Ectodermal cell (in vitro differentiated cells): Measurements from ENCODE around the gene HECTD4.
"Not testable (repeated sequence)": the region's sequence is repeated elsewhere in the genome, so short reads cannot be mapped to it uniquely, and the experiment has no call there.

Source experiments
- H3K27ac ChIP-seq: 2 replicates; pipeline ENCODE4 v1.7.0; 2013; ENCODE audit warnings: mild to moderate bottlenecking, low read depth, low read length; ENCODE audit not compliant: insufficient read depth, poor library complexity, severe bottlenecking
- H3K27me3 ChIP-seq: 2 replicates; pipeline ENCODE4 v1.7.0; 2013; ENCODE audit warnings: mild to moderate bottlenecking, low read length; ENCODE audit not compliant: insufficient read depth, control insufficient read depth, poor library complexity, severe bottlenecking
- H3K36me3 ChIP-seq: one replicate; pipeline ENCODE4 v1.7.0; 2013; ENCODE audit warnings: low read length; ENCODE audit not compliant: control insufficient read depth, insufficient read depth
- H3K4me1 ChIP-seq: one replicate; pipeline ENCODE4 v1.7.0; 2013; ENCODE audit warnings: low read length; ENCODE audit not compliant: control insufficient read depth, insufficient read depth
- H3K4me3 ChIP-seq: 2 replicates; pipeline ENCODE4 v1.7.0; 2013; ENCODE audit warnings: low read depth, low read length, control low read depth; ENCODE audit not compliant: insufficient read depth
- H3K9me3 ChIP-seq: 2 replicates; pipeline ENCODE4 v1.7.0; 2013; ENCODE audit warnings: mild to moderate bottlenecking, low read length, moderate library complexity; ENCODE audit not compliant: control insufficient read depth
- WGBS, 2 experiments: methylation state at CpG; one replicate each; pipeline ENCODE4 v1.1.7; 2013; ENCODE audit warnings: missing lambda C conversion rate in 2 of 2; 5-methylcytosine and 5-hydroxymethylcytosine counted together

HECTD4 gene

GRCh38 chr12:112419297-112420133, 37.3 kb upstream of the HECTD4 start:
- Histone ChIP-seq H3K36me3 (no peaks in the 10 kb centered on the region), H3K27ac (peak overlapping the region; percentile 85), H3K9me3 (no peaks in the 10 kb centered on the region), H3K4me1 (no peaks in the 10 kb centered on the region), H3K4me3 (peak overlapping the region; percentile 97), H3K27me3 (no peaks in the 10 kb centered on the region)
- WGBS, 2 experiments = 5 to 10% methylated on average over 27 to 31 of the region's 31 CpGs

GRCh38 chr12:112418608-112419296, 36.5 kb upstream of the HECTD4 start, which contains the start of gene PTPN11:
Gene PTPN11, plus strand, starts transcription at chr12:112418947. Its CDS starts 165 bp downstream, at chr12:112419112.
- Histone ChIP-seq H3K4me3 (peak within 1 kb of the TSS; percentile 97), H3K36me3 (no peaks in the 10 kb centered on the region), H3K27ac (peak within 1 kb of the TSS; percentile 85), H3K27me3 (no peaks in the 10 kb centered on the region), H3K9me3 (no peaks in the 10 kb centered on the region), H3K4me1 (no peaks in the 10 kb centered on the region)
- 0% methylated on average over 89 of the region's 89 CpGs for WGBS, 2 experiments

- Histone ChIP-seq H3K27me3 (no peaks in the 10 kb centered on the region), H3K9me3 (no peaks in the 10 kb centered on the region), H3K4me1 (no peaks in the 10 kb centered on the region), H3K4me3 (peak overlapping the region; percentile 97), H3K36me3 (no peaks in the 10 kb centered on the region), H3K27ac (peak overlapping the region; percentile 85)
- 8% methylated on average over 18 of the region's 18 CpGs for WGBS, 2 experiments
These were observed 36.0 kb upstream of the HECTD4 start for GRCh38 chr12:112418273-112418607.

- H3K9me3 ChIP-seq, H3K4me1 ChIP-seq, H3K27me3 ChIP-seq, H3K36me3 ChIP-seq, H3K4me3 ChIP-seq, H3K27ac ChIP-seq: not testable (repeated sequence)
- 80 to 92% methylated on average over 4 of the region's 4 CpGs for WGBS, 2 experiments
These were observed 33.2 kb upstream of the HECTD4 start for GRCh38 chr12:112415457-112415856.

GRCh38 chr12:112413855-112414625, 31.8 kb upstream of the HECTD4 start:
- 60 to 78% methylated on average over 2 of the region's 2 CpGs for WGBS, 2 experiments

DNA sequence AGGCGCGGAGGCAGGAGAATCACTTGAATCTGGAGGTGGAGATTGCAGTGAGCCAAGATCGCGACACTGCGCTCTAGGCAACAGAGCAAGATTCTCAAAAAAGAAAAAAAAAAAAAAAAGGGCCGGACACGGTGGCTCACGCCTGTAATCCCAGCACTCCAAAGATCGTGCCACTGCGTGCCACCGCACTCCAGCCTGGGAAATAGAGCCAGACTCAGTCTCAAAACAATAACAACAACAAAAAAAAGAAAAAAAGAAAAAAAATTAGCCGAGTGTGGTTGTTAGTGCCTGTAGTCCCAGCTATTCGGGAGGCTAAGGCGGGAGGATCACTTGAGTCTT, 27.6 kb upstream of the HECTD4 start:
- 92 to 98% methylated on average over 9 to 13 of the region's 14 CpGs for WGBS, 2 experiments
- H3K27me3 ChIP-seq = no peaks in the 10 kb centered on the region
- peaks cover 5% of the 10 kb centered on the region for H3K4me1 ChIP-seq
- H3K27ac ChIP-seq = no peak overlapping the region
- peaks cover 31% of the 10 kb centered on the region for H3K36me3 ChIP-seq
- H3K9me3 ChIP-seq = no peaks in the 10 kb centered on the region
- no peak overlapping the region for H3K4me3 ChIP-seq

More at GRCh38 chr12:112413855-112414625, 31.8 kb upstream of the HECTD4 start:
- Histone ChIP-seq H3K27me3 (no peaks in the 10 kb centered on the region), H3K4me3 (no peak overlapping the region), H3K27ac (no peak overlapping the region), H3K4me1 (no peaks in the 10 kb centered on the region), H3K9me3 (no peaks in the 10 kb centered on the region), H3K36me3 (no peaks in the 10 kb centered on the region)

GRCh38 chr12:112409064-112409905, 27.1 kb upstream of the HECTD4 start, which contains the start of gene RPL6:
Gene RPL6, minus strand, starts transcription at chr12:112409605. Its CDS starts 949 bp downstream, at chr12:112408656.
- Histone ChIP-seq H3K4me1 (peaks cover 5% of the 10 kb centered on the region), H3K4me3 (peak within 1 kb of the TSS; percentile 99), H3K27ac (peak within 1 kb of the TSS; percentile 98), H3K9me3 (no peaks in the 10 kb centered on the region), H3K27me3 (no peaks in the 10 kb centered on the region), H3K36me3 (peaks cover 31% of the 10 kb centered on the region)
- 12 to 14% methylated on average over 46 of the region's 46 CpGs for WGBS, 2 experiments

DNA sequence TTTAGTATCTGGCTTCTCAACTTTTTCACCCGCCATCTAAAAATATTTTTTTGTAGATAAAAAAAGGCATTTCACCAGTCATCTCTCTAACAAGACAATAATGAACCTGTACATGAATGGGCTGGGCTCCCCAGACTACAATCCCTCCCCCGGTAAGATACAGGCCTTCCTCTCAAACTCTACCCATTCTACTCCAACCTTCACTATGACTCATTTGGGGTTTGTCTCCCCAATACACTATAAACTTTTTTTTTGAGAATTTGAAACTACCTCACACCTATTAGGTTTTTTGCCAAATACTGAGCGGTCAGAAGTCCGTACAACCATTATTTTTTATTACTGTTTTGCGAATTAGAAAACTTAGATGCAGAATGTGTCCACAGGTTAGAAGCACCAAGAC, 26.4 kb upstream of the HECTD4 start:
- Histone ChIP-seq H3K9me3 (no peaks in the 10 kb centered on the region), H3K27ac (peak overlapping the region; percentile 98)

DNA sequence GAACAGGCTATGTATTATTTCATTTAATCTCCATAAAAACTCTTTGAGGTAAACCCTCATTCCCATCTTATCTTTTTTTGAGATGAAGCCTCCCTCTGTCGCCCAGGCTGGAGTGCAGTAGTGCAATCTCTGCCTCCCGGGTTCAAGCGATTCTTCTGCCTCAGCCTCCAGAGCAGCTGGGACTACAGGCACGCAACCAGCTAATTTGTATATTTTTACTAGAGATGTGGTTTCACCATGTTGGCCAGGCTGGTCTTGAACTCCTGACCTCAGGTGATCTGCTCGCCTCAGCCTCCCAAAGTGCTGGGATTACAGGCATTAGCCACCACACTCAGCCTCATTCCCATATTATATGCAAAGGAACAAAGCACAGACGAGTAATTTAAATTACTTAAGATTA, 25.5 kb upstream of the HECTD4 start:
- peaks cover 31% of the 10 kb centered on the region for H3K36me3 ChIP-seq
- not testable (repeated sequence) for H3K27ac ChIP-seq, H3K27me3 ChIP-seq, H3K4me3 ChIP-seq, H3K9me3 ChIP-seq, H3K4me1 ChIP-seq
- 87 to 94% methylated on average over 6 of the region's 6 CpGs for WGBS, 2 experiments

More for the DNA sequence above, 26.4 kb upstream of the HECTD4 start:
- peak overlapping the region; percentile 99 for H3K4me3 ChIP-seq
- peaks cover 5% of the 10 kb centered on the region for H3K4me1 ChIP-seq
- WGBS, 2 experiments = 9 to 14% methylated on average over 5 of the region's 5 CpGs
- peaks cover 31% of the 10 kb centered on the region for H3K36me3 ChIP-seq
- no peaks in the 10 kb centered on the region for H3K27me3 ChIP-seq
